Activated T-helper 9 cell treated with anti-CD3 and anti-CD28 coated beads, Interleukin-2, amount 50 U/mL, for 16 hours (primary cell): ENCODE measurements around the gene FANCD2OS.
"Not testable (repeated sequence)": the region's sequence is repeated elsewhere in the genome, so short reads cannot be mapped to it uniquely, and the experiment has no call there.

Experiments
- DNase-seq: peaks from one replicate; pipeline ENCODE4 v3.0.0-alpha.2; 2020; ENCODE audit warnings: low read depth

FANCD2OS gene, protein sequence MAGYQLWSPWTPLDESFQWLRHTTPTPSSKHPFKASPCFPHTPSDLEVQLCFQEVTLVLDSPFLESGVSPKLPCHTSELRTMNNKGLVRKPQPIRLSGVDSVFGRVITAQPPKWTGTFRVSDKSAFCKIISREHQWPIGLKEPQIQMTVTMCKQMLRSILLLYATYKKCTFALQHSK

GRCh38 chr3:10108091-10108490 lies at the start of gene FANCD2OS:
FANCD2OS (minus strand) TSS chr3:10108255; CDS start chr3:10104774, 3,481 bp downstream.
- no peak for DNase-seq

- no peak for DNase-seq
Measured at GRCh38 chr3:10157031-10157430, 49.0 kb upstream of the FANCD2OS start.

GRCh38 chr3:10155658-10156057 lies 47.6 kb upstream of the FANCD2OS start:
- no peak for DNase-seq

- no peak for DNase-seq
Measured at GRCh38 chr3:10155123-10155472, 47.0 kb upstream of the FANCD2OS start.

GRCh38 chr3:10154335-10155122 lies 46.5 kb upstream of the FANCD2OS start:
- no peak for DNase-seq

DNA sequence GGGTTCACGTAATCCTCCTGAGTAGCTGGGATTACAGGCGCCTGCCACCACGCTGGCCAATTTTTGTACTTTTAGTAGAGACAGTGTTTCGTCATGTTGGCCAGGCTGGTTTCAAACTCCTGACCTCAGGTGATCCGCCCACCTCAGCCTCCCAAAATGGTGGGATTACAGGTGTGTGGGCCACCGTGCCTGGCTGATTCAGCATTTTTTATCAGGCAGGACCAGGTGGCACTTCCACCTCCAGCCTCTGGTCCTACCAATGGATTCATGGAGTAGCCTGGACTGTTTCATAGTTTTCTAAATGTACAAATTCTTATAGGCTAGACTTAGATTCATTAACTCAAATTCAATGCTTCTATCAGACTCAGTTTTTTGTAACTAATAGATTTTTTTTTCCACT lies 42.9 kb upstream of the FANCD2OS start:
- DNase-seq: no peak

DNA sequence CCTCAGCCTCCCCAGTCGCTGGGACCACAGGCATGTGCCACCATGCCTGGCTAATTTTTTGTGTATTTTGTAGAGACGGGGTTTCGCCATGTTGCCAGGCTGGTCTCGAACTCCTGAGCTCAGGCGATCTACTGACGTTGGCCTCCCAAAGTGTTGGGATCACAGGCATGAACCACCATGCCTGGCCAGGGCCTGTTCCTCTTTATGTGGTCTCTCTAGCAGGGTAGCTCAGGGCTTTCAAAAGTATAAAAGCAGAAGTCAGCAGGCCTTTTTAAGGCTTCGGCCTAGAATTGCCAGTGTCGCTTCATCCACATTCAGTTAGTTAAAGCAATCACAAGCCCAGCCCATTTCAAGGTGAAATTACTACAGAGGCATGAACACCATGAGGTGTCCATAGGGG lies 41.2 kb upstream of the FANCD2OS start:
- no peak for DNase-seq

DNA sequence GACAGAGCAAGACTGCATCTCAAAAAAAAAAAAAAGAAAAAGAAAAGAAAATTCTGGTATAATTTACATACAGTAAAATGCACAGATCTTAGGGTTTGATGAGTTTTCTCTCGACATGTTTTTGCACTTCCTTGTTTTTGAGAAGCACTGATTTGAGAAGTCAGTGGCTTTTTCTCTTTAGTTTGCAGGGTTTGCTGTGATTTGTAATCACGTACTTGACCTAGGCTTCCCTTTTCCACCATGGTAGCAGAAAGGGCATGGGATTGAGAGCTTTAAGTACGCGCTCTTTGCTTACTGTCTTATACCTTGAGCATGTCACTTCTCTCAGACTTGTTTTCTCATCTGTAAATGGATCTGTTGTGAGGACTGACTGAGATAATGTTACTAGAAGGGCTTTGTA lies 37.6 kb upstream of the FANCD2OS start:
- no peak for DNase-seq

GRCh38 chr3:10142707-10143560 lies 34.9 kb upstream of the FANCD2OS start:
- DNase-seq: no peak

- no peak for DNase-seq
Measured at GRCh38 chr3:10140996-10141546, 33.0 kb upstream of the FANCD2OS start.

- DNase-seq: no peak
Measured at GRCh38 chr3:10137178-10137577, 29.1 kb upstream of the FANCD2OS start.

DNA sequence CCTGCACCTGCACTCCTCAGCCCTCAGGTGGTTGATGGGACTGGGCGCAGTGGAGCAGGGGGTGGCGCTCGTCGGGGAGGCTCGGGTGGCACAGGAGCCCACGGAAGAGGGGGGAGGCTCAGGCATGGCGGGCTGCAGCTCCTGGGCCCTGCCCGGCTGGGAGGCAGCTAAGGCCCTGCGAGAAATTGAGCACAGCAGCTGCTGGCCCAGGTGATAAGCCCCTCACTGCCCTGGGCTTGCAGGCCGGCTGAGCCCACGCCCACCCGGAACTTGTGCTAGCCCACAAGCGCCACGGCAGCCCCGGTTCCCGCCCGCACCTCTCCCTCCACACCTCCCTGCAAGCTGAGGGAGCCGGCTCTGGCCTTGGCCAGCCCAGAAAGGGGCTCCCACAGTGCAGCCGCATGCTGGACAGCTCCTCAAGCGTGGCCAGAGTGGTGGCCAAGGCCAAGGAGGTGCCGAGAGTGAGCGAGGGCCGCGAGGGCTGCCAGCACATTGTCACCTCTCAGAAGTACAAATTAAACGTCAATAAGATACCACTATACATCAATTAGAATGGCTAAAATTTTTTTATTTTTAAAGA lies 28.5 kb upstream of the FANCD2OS start:
- DNase-seq: no peak

- not testable (repeated sequence) for DNase-seq
Measured at GRCh38 chr3:10135872-10136271, 27.8 kb upstream of the FANCD2OS start.

- no peak for DNase-seq
Measured at GRCh38 chr3:10122724-10123123, 14.7 kb upstream of the FANCD2OS start.

DNA sequence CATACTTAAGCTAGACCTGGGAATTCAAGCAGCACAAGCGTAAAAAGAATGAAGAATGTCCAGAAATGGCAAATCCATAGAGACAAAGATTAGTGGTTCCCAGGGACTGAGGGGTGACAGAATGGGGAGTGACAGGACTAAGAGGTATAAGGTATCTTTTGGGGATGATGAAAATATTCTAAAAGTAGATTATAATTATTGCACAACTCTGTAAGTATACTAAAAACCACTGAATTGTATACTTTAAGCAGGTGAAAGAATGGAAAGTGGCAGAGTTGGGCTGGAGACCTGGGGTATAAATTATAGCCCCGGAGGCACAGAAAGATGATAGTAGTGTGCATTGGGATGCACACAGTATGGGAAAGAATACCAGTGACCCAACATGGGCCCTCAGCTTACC lies 13.0 kb upstream of the FANCD2OS start:
- no peak for DNase-seq

GRCh38 chr3:10119376-10119775 lies 11.3 kb upstream of the FANCD2OS start:
- DNase-seq: no peak

DNA sequence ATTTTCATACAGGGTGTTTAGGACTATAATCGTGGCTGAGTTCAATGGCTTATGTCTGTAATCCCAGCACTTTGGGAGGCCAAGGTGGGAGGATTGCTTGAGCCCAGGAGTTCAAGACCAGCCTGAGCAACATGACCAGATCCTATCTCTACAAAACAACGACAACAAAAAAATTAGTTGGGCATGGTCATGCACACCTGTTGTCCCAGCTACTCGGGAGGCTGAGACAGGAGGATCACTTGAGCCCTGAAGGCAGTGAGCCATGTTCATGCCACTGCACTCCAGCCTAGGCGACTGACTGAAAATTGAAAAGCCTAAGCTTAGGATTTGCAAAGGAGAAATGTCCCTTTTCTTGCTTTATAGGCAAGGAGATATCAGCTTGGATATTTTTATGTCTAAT lies 8.9 kb upstream of the FANCD2OS start:
- no peak for DNase-seq

DNA sequence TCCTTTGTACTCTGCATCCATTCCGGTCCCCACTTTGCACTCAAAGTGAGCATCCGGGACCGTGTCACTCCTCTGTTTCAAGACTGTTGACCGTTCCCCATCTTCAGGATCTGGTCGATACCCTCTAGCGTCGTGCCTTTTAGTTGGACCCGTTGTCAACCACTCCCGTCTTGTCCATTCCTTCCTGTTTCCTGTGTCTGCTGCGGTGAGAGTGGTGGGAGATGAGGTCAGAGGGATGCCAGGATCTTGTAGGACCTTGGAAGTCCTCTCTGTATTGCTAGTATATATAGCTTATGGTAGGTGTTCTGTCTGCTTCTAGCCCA lies 8.0 kb upstream of the FANCD2OS start:
- no peak for DNase-seq

- peak; percentile 90 for DNase-seq
Measured at GRCh38 chr3:10115326-10116137, 7.5 kb upstream of the FANCD2OS start, which contains the start of gene BRK1. BRK1 (plus strand) TSS chr3:10115675; CDS start chr3:10115702, 27 bp downstream.

GRCh38 chr3:10106919-10107318 lies 1.1 kb downstream of the FANCD2OS start:
- DNase-seq: no peak

- DNase-seq: no peak
Measured at GRCh38 chr3:10099041-10099440, 9.0 kb downstream of the FANCD2OS start.
